K562 (cell line): ENCODE data around the gene FARP1.

Source experiments
- BRD4 ChIP-seq: fragments of 200-600 bp; sonication (generic); IDR thresholded peaks from 2 replicates; pipeline ENCODE4 v1.6.1; 2017; ENCODE audit warnings: inconsistent platforms
- MTF1 ChIP-seq: fragments of 250-450 bp; sonication (Bioruptor Pico); IDR thresholded peaks from 2 replicates; pipeline ENCODE4 v1.9.0; 2021; ENCODE audit warnings: moderate library complexity, mild to moderate bottlenecking, inconsistent platforms, borderline replicate concordance
- ZEB2 ChIP-seq: fragments of 450-650 bp; IDR thresholded peaks from 2 replicates; pipeline ENCODE4 v1.6.1; 2016

- no peak for TF ChIP-seq BRD4
- TF ChIP-seq ZEB2: no peak
- no peak for TF ChIP-seq MTF1
Measured at GRCh38 chr13:98273067-98273823, 130.4 kb downstream of the FARP1 start.
